Kidney epithelial cell (primary cell): Measurements from ENCODE around the gene CACNB4. TPM values are rescaled to one million over a fixed set of nuclear protein-coding genes. Genes with fewer than 3 reads are reported as not detected.

Experiments
- DNase-seq: peaks from one replicate; pipeline ENCODE4 v3.0.0-alpha.2; 2010; ENCODE audit warnings: low read depth
- H3K27me3 ChIP-seq: 2 replicates; pipeline ENCODE4 v1.6.0; 2011; ENCODE audit warnings: low read length; ENCODE audit not compliant: control insufficient read depth, insufficient read depth
- H3K36me3 ChIP-seq: 2 replicates; pipeline ENCODE4 v1.5.1; 2011; ENCODE audit warnings: low read length; ENCODE audit not compliant: control insufficient read depth, insufficient read depth
- H3K4me3 ChIP-seq: 2 replicates; pipeline ENCODE4 v1.5.1; 2011; ENCODE audit warnings: low read depth, mild to moderate bottlenecking, control low read depth, low read length
- CTCF ChIP-seq: IDR thresholded peaks from 2 replicates; pipeline ENCODE4 v1.5.1; 2011; ENCODE audit warnings: mild to moderate bottlenecking, moderate library complexity, low read length, control low read depth, inconsistent platforms; ENCODE audit not compliant: insufficient read depth, poor library complexity, severe bottlenecking
- total RNA-seq: library from RNA; depleted of rRNA; stranded (reverse); fragments of >200 nt; gene quantifications from 2 replicates; pipeline ENCODE4 v1.2.3, GENCODE V29; 2015

Gene CACNB4
- total RNA-seq, 1 donor from 2014 or later, result 0.79 TPM

GRCh38 chr2:151931756-151932155, 167.1 kb downstream of the CACNB4 start:
- no peak for TF ChIP-seq CTCF
- no peak for DNase-seq

GRCh38 chr2:151931030-151931611, 167.7 kb downstream of the CACNB4 start:
- H3K36me3 ChIP-seq, result no peaks in the 10 kb centered on the region
- H3K4me3 ChIP-seq, result no peak overlapping the region
- DNase-seq, result no peak
- no peak for TF ChIP-seq CTCF
- no peaks in the 10 kb centered on the region for H3K27me3 ChIP-seq

More at GRCh38 chr2:151931756-151932155, 167.1 kb downstream of the CACNB4 start:
- H3K36me3 ChIP-seq, result no peaks in the 10 kb centered on the region
- no peaks in the 10 kb centered on the region for H3K27me3 ChIP-seq
- H3K4me3 ChIP-seq, result no peak overlapping the region

- no peak for DNase-seq
Measured at GRCh38 chr2:151930042-151930441, 168.8 kb downstream of the CACNB4 start.

GRCh38 chr2:151928380-151928779, 170.5 kb downstream of the CACNB4 start:
- TF ChIP-seq CTCF, result no peak
- Histone ChIP-seq H3K4me3 (no peak overlapping the region), H3K36me3 (no peaks in the 10 kb centered on the region), H3K27me3 (no peaks in the 10 kb centered on the region)
- DNase-seq, result no peak

More at GRCh38 chr2:151930042-151930441, 168.8 kb downstream of the CACNB4 start:
- Histone ChIP-seq H3K36me3 (no peaks in the 10 kb centered on the region), H3K4me3 (no peak overlapping the region), H3K27me3 (no peaks in the 10 kb centered on the region)
- TF ChIP-seq CTCF, result no peak

DNA sequence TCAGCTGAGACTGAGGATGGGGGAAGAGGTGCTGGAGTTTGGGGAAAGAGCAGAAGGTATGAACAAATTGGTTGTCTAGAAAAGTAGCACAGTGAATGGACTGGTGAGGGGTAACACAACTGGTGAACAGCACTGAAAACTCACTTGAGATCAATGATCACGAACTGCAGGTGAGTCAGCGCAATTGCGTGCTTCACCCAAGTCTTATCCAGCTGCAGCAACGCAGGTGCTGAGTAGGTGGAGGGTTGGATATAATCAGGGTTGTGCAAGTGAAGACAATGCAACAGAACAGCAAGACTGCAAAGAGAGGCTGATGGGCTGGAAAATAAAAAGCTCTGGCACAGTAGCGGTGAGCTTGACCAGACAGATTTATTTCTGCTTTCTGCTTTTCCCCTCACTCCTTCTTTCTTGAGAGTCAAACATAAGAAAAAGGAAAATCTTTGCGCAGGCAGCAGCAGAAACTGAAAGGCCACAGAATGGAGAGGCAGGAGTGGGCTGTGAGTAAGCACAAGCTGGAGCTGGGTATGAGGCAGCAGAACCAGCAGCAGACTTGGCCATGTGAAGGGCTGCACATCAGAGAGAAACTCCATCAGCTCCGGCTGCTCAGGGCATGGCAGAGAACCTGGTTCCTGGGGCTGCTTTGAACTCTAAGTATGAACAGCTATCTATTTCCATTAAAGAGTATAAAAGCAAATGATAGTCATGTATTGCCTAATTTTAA, 171.2 kb downstream of the CACNB4 start:
- no peak for DNase-seq
- H3K36me3 ChIP-seq, result no peaks in the 10 kb centered on the region

More for the DNA sequence above, 171.2 kb downstream of the CACNB4 start:
- Histone ChIP-seq H3K27me3 (no peaks in the 10 kb centered on the region), H3K4me3 (no peak overlapping the region)
- no peak for TF ChIP-seq CTCF
